ENCODE measurements around the gene CFAP119. TPM values are rescaled to one million over a fixed set of nuclear protein-coding genes. Genes with fewer than 3 reads are reported as not detected.
"Not testable (repeated sequence)": the region's sequence is repeated elsewhere in the genome, so short reads cannot be mapped to it uniquely, and the experiment has no call there.

CFAP119 gene
- total RNA-seq (10 to 100 TPM in 2 of 5 donors, 1 to 10 TPM in 1, not detected in 2; 2.0 to 71.2 (median 13.9) TPM), polyA plus RNA-seq (10 to 100 TPM in 1 of 3 donors, 1 to 10 TPM in 2; 8.9 to 11.4 (median 9.4) TPM)
- long read RNA-seq, donor 1, result 0 reads
- long read RNA-seq, donor 2, result 0 reads
- long read RNA-seq, donor 3, result 0 reads
- long read RNA-seq, donor 4, partial matches to known transcripts, result 0 of 1 reads
- long read RNA-seq, donor 4, other reads (novel, unspliced or antisense), result 0 of 1 reads
- long read RNA-seq, donor 5, result 0 reads
- long read RNA-seq, donor 6, result 0 reads
- long read RNA-seq, donor 7, partial matches to known transcripts, result 0 of 5 reads
- long read RNA-seq, donor 7, other reads (novel, unspliced or antisense), result 5 of 5 reads
- long read RNA-seq, donor 8, result 0 reads
- long read RNA-seq, donor 9, result 0 reads
- long read RNA-seq, donor 10, result 0 reads

DNA sequence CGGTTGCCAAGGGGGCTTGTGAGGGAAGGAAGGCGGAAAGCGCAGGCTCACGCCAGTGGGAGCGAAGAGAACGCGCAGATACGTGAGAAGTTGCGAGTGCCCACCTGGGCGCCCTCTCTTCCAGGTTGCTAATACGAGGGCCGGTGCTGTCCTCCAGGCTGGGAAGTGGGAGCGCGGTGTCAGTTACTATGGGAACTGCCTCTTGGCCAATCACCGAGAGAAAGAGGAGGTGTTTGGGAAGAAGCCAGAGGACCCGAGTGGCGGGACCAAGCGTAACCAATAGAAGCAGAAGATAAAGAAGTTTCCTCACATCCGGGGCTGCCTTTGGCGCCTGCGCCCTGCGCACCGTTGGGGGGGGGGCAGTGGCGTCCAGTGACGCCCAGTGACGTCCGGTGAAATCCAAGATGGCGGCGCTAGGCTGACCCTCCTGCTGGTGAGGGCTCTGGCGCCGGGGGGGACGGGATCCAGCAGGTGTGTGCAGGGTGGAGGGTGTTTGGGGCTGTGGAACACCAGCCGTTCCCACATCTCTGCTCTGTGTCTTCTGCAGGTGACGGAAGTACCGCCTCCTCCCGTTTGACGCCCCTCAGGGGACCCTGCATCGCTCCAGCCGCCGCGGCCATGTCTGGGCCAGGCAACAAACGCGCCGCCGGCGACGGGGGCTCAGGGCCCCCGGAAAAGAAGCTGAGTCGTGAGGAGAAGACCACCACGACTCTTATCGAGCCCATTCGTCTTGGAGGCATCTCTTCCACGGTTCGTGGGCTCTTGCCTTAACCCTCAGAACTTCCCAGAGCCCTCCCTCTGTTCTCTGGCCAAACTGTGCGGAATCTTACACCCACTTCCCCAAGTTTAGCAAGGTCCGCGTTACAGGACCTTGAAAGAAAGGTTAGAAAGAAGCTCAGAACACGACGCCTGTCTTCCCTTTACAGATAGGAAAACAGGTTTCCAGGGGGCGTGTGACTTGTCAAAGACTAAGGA is at the start of gene CFAP119, which contains the start of gene RNF40:
Gene CFAP119, minus strand, starts transcription at position 135 of the 975 bp plus-strand sequence. CDS start 314 bp downstream, outside the sequence.
Gene RNF40, plus strand, starts transcription at position 395 of the 975 bp plus-strand sequence. Its CDS starts 224 bp downstream, at position 619.
- H3K9me3 ChIP-seq, result no peaks in the 10 kb centered on the region
- peak in 2 of 4 donors; percentile 62 to 66 for TF ChIP-seq POLR2A (IDR thresholded peaks at IDR 0.05)
- peak; percentile 82 to 91 (median 91) for TF ChIP-seq POLR2AphosphoS5 (IDR thresholded peaks at IDR 0.05)
- TF ChIP-seq, protein P1, sequence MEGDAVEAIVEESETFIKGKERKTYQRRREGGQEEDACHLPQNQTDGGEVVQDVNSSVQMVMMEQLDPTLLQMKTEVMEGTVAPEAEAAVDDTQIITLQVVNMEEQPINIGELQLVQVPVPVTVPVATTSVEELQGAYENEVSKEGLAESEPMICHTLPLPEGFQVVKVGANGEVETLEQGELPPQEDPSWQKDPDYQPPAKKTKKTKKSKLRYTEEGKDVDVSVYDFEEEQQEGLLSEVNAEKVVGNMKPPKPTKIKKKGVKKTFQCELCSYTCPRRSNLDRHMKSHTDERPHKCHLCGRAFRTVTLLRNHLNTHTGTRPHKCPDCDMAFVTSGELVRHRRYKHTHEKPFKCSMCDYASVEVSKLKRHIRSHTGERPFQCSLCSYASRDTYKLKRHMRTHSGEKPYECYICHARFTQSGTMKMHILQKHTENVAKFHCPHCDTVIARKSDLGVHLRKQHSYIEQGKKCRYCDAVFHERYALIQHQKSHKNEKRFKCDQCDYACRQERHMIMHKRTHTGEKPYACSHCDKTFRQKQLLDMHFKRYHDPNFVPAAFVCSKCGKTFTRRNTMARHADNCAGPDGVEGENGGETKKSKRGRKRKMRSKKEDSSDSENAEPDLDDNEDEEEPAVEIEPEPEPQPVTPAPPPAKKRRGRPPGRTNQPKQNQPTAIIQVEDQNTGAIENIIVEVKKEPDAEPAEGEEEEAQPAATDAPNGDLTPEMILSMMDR (IDR thresholded peaks at IDR 0.05), result no peak
- TF ChIP-seq EP300 (IDR thresholded peaks at IDR 0.05), result no peak
- peaks cover 33 to 68% (median 61%) of the 10 kb centered on the region in 4 donors for H3K36me3 ChIP-seq
- DNase-seq, result peak; percentile 97 to 99
- peak within 1 kb of the TSS; percentile 88 to 97 (median 92) for H3K27ac ChIP-seq
- peak within 1 kb of the TSS; percentile 80 to 96 (median 94) for H3K4me3 ChIP-seq
- H3K4me1 ChIP-seq, result peaks cover 22 to 50% (median 44%) of the 10 kb centered on the region in 4 donors
- WGBS, 5 donors, result 0 to 3% (median 1%) methylated on average over 28 to 60 of the region's 60 CpGs
- no peaks in the 10 kb centered on the region for H3K27me3 ChIP-seq
- intact Hi-C loops (cut with DNase I; ENCODE audit: low total_unique reads), result no loop called here

- H3K4me3 ChIP-seq; H3K27me3 ChIP-seq; intact Hi-C loops (cut with DNase I; ENCODE audit: low total_unique reads); H3K36me3 ChIP-seq; H3K27ac ChIP-seq; H3K9me3 ChIP-seq; DNase-seq: not testable (repeated sequence)
- H3K4me1 ChIP-seq, result peaks cover 17 to 44% (median 26%) of the 10 kb centered on the region in 4 donors
- WGBS, 5 donors, result 75 to 84% (median 83%) methylated on average over 5 of the region's 5 CpGs
Measured at GRCh38 chr16:30809675-30810074, 47.8 kb upstream of the CFAP119 start.

DNA sequence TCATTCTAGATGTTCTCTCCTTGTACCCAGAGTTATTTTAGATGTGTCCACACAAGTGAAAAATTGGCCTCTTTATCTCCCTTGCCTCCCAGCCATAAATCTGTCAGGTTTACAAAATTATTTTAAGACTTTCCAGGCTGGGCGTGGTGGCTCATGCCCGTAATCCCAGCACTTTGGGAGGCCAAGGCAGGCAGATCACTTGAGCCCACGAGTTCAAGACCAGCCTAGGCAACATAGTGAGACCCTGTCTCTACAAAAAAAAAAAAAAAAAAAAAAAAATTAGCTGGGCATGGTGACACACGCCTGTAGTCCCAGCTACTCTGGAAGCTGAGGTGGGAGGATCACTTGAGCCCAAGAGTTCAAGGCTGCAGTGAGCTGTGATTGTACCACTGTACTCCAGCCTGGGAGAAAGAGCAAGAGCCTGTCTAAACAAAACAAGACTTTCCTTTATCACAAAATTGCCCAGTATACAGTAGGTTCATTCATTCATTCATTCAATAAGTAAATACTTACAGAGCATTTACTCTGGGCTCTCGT is 47.1 kb upstream of the CFAP119 start:
- DNase-seq; H3K9me3 ChIP-seq; H3K27ac ChIP-seq; intact Hi-C loops (cut with DNase I; ENCODE audit: low total_unique reads); H3K27me3 ChIP-seq; H3K4me3 ChIP-seq; H3K36me3 ChIP-seq: not testable (repeated sequence)
- peaks cover 16 to 44% (median 24%) of the 10 kb centered on the region in 4 donors for H3K4me1 ChIP-seq
- 52 to 63% (median 60%) methylated on average over 5 of the region's 5 CpGs for WGBS, 5 donors

- intact Hi-C loops (cut with DNase I; ENCODE audit: low total_unique reads), result no loop called here
- WGBS, 5 donors, result 71 to 92% (median 86%) methylated on average over 5 of the region's 5 CpGs
- no peak for DNase-seq
Measured at GRCh38 chr16:30808146-30808545, 46.3 kb upstream of the CFAP119 start.

More at GRCh38 chr16:30808146-30808545, 46.3 kb upstream of the CFAP119 start:
- no peaks in the 10 kb centered on the region for H3K9me3 ChIP-seq
- TF ChIP-seq, protein P1 (IDR thresholded peaks at IDR 0.05), result no peak
- no peak for TF ChIP-seq EP300 (IDR thresholded peaks at IDR 0.05)
- no peak for TF ChIP-seq POLR2A (IDR thresholded peaks at IDR 0.05)
- no peak for TF ChIP-seq POLR2AphosphoS5 (IDR thresholded peaks at IDR 0.05)
- no peaks in the 10 kb centered on the region for H3K36me3 ChIP-seq
- no peak overlapping the region for H3K4me3 ChIP-seq
- H3K27ac ChIP-seq, result no peak overlapping the region
- H3K27me3 ChIP-seq, result no peaks in the 10 kb centered on the region
- H3K4me1 ChIP-seq, result peaks cover 11 to 36% (median 20%) of the 10 kb centered on the region in 4 donors

All from stomach (tissue), 19 donors.